Measurements from ENCODE around the gene MTHFSD.

MTHFSD gene

DNA sequence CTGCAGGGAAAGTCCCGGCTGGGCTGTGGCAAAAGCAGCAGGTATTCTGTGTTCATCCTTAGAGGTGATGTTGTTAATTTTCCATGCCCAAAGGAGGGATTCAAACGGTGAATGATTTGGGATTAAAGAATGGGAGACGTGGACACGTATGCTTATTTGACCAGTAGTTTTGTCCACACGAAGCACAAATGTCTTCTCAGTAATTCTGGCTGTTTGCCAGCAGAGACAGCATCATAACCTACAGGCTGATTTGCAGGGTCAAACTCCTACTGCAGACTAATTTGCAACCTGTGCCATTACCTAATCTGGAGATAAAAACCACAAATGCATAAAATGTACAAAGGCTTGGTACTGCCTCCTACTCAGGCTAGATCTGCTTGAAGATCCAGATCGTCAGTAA lies 14.1 kb downstream of the MTHFSD start:
- DNase-seq (ENCODE audit: low read depth) = no peak
- H3K4me3 ChIP-seq (ENCODE audit: low read depth, low read length) = no peak overlapping the region
- TF ChIP-seq, protein P1, sequence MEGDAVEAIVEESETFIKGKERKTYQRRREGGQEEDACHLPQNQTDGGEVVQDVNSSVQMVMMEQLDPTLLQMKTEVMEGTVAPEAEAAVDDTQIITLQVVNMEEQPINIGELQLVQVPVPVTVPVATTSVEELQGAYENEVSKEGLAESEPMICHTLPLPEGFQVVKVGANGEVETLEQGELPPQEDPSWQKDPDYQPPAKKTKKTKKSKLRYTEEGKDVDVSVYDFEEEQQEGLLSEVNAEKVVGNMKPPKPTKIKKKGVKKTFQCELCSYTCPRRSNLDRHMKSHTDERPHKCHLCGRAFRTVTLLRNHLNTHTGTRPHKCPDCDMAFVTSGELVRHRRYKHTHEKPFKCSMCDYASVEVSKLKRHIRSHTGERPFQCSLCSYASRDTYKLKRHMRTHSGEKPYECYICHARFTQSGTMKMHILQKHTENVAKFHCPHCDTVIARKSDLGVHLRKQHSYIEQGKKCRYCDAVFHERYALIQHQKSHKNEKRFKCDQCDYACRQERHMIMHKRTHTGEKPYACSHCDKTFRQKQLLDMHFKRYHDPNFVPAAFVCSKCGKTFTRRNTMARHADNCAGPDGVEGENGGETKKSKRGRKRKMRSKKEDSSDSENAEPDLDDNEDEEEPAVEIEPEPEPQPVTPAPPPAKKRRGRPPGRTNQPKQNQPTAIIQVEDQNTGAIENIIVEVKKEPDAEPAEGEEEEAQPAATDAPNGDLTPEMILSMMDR (conservative IDR thresholded peaks at IDR 0.05; ENCODE audit: low read depth, low read length) = no peak

DNA sequence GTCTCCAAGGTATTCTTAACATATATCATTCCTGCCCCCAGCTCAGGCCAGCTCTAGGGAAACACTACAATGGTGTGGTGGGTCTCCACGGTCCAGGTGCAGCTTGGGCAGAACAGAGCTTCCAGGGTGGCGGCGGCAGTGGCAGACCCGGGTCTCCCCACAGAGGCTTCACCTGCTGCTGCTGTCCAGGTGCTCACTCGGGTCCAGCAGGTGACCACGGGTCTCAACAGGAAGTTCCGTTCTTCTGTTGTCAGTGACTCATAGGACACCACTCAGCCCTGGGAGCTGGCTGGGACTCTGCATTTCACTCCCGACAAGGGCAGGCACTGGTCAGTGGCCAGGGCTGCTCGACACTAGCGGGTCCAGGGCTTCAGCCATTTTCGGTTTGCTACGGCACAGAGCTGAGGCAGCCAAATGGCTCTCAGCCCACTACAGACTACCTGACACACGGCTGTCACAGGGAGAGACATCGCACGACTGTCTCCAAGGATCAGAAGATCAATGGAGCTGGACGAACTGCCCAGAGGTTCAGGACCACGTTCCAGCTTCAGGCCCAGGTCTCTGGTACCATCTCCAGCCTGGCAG lies 16.7 kb downstream of the MTHFSD start:
- no peak overlapping the region for H3K4me3 ChIP-seq (ENCODE audit: low read depth, low read length)
- TF ChIP-seq, protein P1 (conservative IDR thresholded peaks at IDR 0.05; ENCODE audit: low read depth, low read length) = no peak
- DNase-seq (ENCODE audit: low read depth) = no peak

DNA sequence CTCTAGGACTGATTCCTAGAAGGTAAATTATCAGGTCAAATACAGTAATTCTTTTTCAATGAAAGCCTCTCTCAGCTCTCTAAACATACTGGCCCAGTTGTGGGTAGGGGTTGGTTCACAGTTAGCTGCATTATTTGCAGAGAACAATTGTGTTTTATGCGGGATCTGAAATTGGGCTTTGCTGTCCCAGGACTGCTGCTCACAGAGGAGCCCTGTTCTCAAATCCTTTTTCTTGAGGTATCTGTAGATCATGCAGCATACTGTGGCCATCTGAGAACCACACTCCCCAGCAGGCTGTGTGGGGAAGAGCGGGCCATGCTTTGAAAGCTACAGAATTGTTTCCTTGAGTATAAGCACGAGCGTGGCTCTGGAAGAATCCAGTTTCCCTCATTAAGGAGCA lies 17.5 kb downstream of the MTHFSD start:
- H3K4me3 ChIP-seq (ENCODE audit: low read depth, low read length) = no peak overlapping the region
- TF ChIP-seq, protein P1 (conservative IDR thresholded peaks at IDR 0.05; ENCODE audit: low read depth, low read length) = no peak
- DNase-seq (ENCODE audit: low read depth) = no peak

DNA sequence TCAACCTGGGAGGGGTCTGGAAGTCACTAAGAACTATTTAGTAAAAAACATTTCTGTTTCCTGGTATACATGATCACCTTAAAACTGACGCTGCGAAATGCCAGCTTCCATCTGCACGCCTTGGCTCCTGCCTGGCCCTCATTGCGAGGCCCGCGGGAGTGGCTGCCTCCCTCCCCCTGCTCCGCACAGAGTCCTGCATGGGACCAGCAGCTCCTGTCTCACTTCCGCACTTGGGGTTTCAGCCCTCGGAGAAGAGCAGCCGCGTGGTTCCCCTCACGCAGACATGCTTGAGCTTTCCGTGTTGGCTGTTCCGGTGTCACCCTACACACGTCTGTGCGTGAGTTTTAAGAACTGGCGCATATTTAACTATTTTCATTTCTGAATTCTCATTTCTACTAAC lies 18.4 kb downstream of the MTHFSD start:
- TF ChIP-seq, protein P1 (conservative IDR thresholded peaks at IDR 0.05; ENCODE audit: low read depth, low read length) = no peak
- DNase-seq (ENCODE audit: low read depth) = no peak
- H3K4me3 ChIP-seq (ENCODE audit: low read depth, low read length) = no peak overlapping the region

DNA sequence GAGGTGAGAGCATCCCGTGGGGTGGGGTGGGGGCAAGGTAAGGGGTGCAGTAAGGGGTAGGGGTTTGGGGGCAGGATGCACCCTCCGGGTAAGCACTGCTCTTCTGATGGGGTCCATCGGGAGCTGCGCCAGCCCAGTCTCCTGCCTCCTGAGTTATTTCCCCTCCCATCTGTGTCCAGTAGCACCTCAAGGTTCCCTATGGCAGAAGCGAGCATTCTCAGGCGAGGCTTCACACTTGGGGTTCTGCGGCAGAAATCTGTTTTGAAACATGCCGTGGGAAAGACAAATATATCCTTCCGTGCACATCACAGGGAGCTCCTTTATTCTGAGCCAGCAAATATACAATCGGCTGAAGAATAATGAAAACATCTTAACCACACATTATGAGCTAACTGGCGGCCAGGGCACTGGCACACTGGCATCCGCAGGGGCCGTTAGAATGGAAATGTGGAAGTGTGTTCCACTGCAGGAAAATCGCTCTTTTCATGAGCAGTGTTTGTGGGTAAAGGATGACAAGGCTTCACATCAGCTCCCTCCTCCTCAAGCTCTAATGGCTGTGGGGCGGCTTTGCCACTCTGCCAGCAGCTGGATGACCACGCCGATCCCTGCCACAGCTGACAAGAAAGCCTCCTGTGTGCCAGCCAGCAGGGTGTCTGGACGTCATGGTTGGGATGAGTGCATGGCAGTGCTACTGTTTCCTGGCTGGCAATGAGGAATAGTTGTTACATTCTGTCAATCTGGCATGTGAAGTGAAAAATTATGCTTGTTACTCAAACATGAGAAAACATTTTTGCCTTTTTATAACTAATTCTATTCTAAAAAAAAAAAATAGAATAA lies 20.0 kb downstream of the MTHFSD start:
- no peak overlapping the region for H3K4me3 ChIP-seq (ENCODE audit: low read depth, low read length)
- DNase-seq (ENCODE audit: low read depth) = no peak
- TF ChIP-seq, protein P1 (conservative IDR thresholded peaks at IDR 0.05; ENCODE audit: low read depth, low read length) = no peak

DNA sequence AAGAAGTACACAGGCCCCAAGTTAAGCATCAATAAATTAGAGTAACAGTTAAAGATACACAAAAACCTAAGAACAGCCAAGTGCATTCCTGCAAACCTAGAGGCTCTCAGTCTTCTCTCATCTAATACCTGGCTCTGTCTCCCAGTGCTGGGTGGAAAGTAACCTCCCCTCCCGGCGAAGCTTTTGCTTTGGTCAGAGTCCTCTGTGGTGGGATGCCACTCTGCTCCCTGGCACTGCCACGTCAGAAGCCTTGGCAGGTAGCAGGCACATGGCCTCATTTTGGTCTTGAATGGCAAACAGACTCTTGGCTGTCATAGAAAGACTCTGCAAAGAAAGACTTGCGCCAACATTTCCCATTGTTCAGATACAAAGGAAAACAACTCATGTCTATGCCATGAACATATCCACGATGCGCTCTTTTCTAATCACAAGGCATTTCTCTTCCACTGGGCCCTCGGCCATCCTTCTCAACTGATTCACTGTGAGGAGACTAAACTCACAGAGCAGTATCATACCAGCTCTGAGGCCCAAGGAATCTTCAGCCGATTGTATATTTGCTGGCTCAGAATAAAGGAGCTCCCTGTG lies 21.2 kb downstream of the MTHFSD start:
- H3K4me3 ChIP-seq (ENCODE audit: low read depth, low read length) = no peak overlapping the region
- TF ChIP-seq, protein P1 (conservative IDR thresholded peaks at IDR 0.05; ENCODE audit: low read depth, low read length) = no peak
- DNase-seq (ENCODE audit: low read depth) = no peak

All from choroid plexus epithelial cell (primary cell).